H7 (cell line): ENCODE measurements around the gene ZNF774. TPM values are rescaled to one million over a fixed set of nuclear protein-coding genes. Genes with fewer than 3 reads are reported as not detected.

Experiments
- DNase-seq: peaks from one replicate; pipeline ENCODE4 v3.0.0; 2012
- H3K27me3 ChIP-seq: 2 replicates; pipeline ENCODE4 v1.6.0; 2011; ENCODE audit warnings: mild to moderate bottlenecking, low read length; ENCODE audit not compliant: control insufficient read depth, insufficient read depth
- H3K36me3 ChIP-seq: replicated peaks from 2 replicates; pipeline ENCODE4 v1.5.1; 2011; ENCODE audit warnings: low read length; ENCODE audit not compliant: control insufficient read depth, insufficient read depth
- H3K4me3 ChIP-seq: 2 replicates; pipeline ENCODE4 v1.5.1; 2011; ENCODE audit warnings: low read depth, mild to moderate bottlenecking, control low read depth, low read length, moderate library complexity; ENCODE audit not compliant: insufficient read depth
- total RNA-seq: library from RNA; depleted of rRNA; stranded (reverse); fragments of >200 nt; shearing (Covaris generic); gene quantifications from 2 replicates; pipeline ENCODE4 v1.2.3, GENCODE V29; 2014

ZNF774 gene
- total RNA-seq, 1 experiment from 2014 or later = 0.73 TPM

GRCh38 chr15:90360746-90361145, 8.7 kb downstream of the ZNF774 start:
- Histone ChIP-seq H3K36me3 (no peaks in the 10 kb centered on the region), H3K27me3 (no peaks in the 10 kb centered on the region), H3K4me3 (no peak overlapping the region)
- DNase-seq = no peak

GRCh38 chr15:90362936-90363212, 10.8 kb downstream of the ZNF774 start:
- Histone ChIP-seq H3K36me3 (no peaks in the 10 kb centered on the region), H3K27me3 (no peaks in the 10 kb centered on the region), H3K4me3 (no peak overlapping the region)
- DNase-seq = no peak

- Histone ChIP-seq H3K4me3 (no peak overlapping the region), H3K36me3 (no peaks in the 10 kb centered on the region), H3K27me3 (no peaks in the 10 kb centered on the region)
- no peak for DNase-seq
Observed at GRCh38 chr15:90364251-90364650, 12.2 kb downstream of the ZNF774 start.

DNA sequence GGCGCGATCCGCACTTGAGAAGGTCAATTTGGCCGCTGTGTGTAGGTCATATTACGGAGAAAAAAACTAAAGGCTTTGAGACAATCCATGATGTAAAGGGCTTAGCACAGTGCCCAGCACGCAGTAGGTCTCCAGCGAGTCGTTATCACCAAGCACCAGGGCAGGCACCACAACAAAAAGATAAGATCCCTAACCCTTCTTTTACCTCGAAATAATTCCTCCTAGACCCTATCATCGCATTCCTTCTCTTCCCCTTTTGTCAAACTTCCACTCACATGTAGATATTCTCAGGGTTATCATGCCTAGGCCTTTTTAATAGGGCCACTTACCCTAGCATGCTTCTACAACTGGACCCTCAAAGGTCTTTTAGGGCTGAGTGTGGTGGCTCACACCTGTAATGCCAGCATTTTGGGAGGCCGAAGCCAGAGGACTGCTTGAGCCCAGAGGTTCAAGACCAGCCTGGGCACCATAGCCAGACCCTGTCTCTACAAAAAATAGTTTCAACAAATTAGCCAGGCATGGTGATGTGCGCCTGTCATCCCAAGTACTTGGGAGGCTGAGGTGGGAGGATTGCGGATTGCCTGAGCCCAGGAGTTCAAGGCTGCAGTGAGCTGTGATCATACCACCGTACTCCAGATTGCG, 13.5 kb downstream of the ZNF774 start:
- Histone ChIP-seq H3K4me3 (no peak overlapping the region), H3K27me3 (no peaks in the 10 kb centered on the region), H3K36me3 (no peaks in the 10 kb centered on the region)
- DNase-seq = no peak

DNA sequence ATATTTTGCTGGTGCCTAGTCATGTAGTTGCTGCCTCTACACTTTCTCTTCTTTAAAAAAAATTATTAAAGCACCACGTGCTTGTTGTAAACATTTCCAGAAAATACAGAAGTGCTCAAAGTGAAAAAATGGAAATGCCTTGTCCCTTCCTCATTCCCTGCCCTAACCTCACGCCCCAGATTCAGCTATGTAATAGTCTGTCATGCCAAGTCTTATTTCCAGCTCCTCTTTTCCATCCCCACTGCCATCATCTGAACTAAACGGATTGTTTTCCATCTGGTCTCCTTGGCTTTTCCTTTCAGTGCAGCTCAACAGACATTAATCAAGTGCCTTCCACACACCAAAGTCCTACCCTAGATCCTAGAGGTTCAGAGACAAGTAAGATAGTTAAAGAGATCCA, 15.5 kb downstream of the ZNF774 start:
- no peaks in the 10 kb centered on the region for H3K27me3 ChIP-seq
- H3K4me3 ChIP-seq = no peak overlapping the region
- no peak for DNase-seq
- H3K36me3 ChIP-seq = no peaks in the 10 kb centered on the region

- no peak overlapping the region for H3K4me3 ChIP-seq
Observed at GRCh38 chr15:90375071-90375470, 23.0 kb downstream of the ZNF774 start.

DNA sequence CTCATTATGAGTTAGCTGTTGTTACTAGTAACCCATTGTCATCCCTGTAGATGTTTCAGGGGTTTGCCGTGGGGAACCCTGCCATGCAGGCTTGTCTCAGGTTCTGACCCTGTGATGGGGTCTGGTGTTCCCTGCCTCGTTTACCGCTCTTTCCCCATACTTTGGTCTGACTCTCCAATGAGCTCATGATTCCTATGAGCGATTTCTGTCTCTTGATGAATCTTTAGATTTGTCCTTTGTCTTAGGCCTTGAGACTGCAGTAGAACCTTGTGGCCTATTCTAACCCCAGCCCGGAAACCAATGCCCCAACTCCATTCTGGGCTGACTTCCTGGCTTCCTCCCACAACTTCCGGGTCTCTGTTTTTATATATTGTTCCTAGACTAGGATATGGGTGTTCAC, 24.7 kb downstream of the ZNF774 start:
- H3K36me3 ChIP-seq = no peaks in the 10 kb centered on the region
- no peak overlapping the region for H3K4me3 ChIP-seq
- no peaks in the 10 kb centered on the region for H3K27me3 ChIP-seq
- DNase-seq = no peak

More at GRCh38 chr15:90375071-90375470, 23.0 kb downstream of the ZNF774 start:
- Histone ChIP-seq H3K36me3 (no peaks in the 10 kb centered on the region), H3K27me3 (no peaks in the 10 kb centered on the region)
- DNase-seq = no peak

DNA sequence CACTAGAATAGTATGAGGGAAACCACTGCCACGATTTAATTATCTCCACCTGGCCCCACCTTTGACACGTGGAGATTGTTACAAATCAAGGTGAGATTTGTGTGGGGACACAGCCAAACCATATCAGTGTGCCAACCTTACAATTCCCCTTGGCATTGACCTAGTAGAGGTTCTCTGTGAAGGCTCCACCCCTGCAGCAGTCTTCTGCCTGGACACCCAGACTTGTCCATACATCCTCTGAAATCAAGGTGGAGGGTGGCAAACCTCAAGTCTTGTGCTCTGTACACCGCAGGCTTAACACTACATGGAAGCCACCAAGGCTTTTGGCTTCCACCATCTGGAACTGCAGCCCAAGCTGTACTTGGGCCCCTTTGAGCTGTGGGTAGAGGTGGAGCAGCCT, 27.2 kb downstream of the ZNF774 start:
- Histone ChIP-seq H3K27me3 (no peaks in the 10 kb centered on the region), H3K4me3 (no peak overlapping the region), H3K36me3 (no peaks in the 10 kb centered on the region)
- no peak for DNase-seq

GRCh38 chr15:90381515-90381914, 29.4 kb downstream of the ZNF774 start:
- Histone ChIP-seq H3K4me3 (no peak overlapping the region), H3K36me3 (no peaks in the 10 kb centered on the region), H3K27me3 (no peaks in the 10 kb centered on the region)
- DNase-seq = no peak

DNA sequence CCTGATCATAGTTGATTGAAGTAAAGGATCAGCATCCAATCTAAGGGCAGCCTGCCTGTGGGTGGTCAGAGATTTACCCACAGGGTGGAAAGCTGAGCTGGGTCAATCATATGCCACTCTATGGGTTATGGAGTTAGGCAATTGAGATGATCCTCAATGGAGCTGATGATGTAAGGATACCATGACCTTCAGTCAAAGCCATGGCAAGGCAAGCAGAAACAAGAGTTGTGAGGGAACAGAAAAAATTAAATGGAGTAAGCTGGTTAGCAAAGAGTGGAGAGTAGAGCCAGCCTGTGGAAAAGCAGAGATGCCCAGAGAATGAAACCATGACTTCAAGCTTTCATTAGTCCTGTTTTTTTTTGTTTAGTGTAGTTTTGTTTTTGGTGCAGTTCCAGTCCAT, 30.2 kb downstream of the ZNF774 start:
- no peak for DNase-seq
- H3K36me3 ChIP-seq = no peaks in the 10 kb centered on the region
- H3K4me3 ChIP-seq = no peak overlapping the region
- no peaks in the 10 kb centered on the region for H3K27me3 ChIP-seq

DNA sequence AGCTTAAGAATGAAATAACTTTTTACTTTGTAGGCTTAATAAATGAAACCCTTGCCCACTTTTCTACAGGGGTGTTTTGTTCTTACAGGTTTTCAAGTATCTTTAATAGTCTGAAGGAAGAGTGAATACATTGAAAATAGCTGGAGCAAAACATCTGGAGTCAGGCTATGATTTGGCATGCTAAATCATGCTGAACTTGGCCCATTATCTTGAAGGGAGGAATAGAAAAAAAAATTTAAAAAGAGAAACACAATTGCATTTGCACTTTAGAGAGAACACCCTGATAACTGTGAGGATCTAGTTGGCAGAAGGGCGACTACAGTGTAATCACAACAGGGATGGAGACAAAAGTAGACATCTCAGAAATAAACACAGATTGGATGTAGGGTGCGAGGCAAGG, 34.1 kb downstream of the ZNF774 start:
- H3K36me3 ChIP-seq = no peaks in the 10 kb centered on the region; the same call in none of the 2 replicates
- no peak overlapping the region for H3K4me3 ChIP-seq
- no peak for DNase-seq
- H3K27me3 ChIP-seq = no peaks in the 10 kb centered on the region

DNA sequence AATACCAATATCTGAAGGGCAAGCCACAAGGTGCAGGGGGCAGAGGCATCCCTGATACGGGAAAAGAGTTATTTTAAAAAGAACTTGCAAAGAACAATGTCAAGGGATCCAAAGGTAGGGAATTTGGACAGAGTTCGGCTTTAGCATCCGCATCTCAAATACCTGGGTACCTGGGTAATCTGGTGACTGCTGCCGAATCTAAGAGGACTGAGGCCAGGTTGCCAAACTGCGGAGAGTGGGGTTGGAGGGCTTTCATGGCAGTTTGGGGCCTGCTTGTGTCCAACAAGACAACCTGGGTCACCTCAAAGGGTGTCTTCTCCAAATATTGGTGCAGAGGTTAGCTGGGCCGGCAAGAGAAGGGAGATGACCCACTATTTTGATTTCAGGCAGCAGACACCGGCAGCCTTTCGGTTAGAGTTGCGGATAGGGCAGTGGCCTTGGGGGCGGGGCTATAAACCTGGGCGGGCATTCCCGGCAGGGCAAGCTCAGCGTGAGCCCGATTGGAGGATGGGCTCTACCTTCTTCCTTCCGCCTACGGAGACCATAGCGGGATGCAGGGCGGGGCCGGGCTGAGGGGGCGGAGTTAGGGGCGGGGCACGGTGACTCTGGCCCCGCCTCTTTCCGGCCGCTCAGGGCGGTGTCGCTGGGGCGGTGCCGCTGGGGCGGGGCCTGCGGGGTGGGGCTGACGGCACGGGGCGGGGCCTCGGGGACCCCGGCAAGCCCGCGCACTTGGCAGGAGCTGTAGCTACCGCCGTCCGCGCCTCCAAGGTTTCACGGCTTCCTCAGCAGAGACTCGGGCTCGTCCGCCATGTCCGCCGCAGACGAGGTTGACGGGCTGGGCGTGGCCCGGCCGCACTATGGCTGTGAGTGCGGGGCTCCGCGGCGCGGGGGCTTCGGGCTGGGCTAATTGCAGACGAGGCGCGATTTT, 35.7 kb downstream of the ZNF774 start, which contains the start of gene IQGAP1:
Gene IQGAP1, plus strand, starts transcription at position 709 of the 928 bp plus-strand sequence. Its CDS starts 100 bp downstream, at position 809.
- Histone ChIP-seq H3K36me3 (no peaks in the 10 kb centered on the region; the same call in none of the 2 replicates), H3K27me3 (no peaks in the 10 kb centered on the region), H3K4me3 (peak within 1 kb of the TSS; percentile 91)
- DNase-seq = peak; percentile 98

DNA sequence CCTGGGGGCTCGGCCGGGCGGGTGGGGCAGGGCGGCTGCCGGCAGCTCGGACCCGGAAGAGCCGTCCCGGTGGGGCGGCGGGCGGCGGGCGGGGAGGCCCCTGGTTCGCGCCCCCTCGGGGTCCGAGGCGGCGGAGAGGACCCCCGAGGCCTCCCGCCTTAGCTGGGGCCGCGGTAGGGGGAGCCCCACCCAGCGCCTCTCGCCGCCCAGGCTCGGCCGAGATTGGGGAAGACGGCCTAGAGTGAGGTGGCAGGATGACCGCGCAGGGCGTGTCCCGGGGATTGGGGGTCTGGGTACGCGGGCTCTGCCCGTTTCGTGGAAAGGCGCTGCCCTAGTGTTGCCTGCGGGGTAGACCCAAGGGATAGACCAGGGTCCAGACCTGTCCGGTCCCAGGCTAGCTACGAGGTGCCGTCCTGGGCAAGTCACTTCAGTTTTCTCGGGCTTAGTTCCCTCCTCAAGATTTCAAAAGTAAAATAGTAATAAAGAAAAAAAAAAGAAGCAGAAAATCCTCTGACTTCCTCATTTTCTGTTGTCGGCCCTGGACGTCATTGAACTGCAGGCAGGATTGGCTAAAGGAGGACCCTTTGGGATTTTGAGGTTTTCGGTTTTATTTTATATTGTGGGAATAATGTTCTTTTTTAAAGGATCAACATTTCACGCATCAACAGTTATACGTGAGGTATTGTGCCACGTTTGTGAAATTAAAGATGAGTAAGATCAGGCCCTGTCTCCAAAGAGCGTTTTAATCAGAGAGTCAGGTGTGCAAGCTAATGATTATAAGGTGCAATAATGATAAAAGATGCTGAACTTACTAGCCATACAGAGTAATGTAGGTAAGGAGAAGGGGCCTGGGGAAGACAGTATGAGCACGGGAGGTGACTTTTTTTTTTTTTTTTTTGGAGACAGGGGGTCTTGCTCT, 36.6 kb downstream of the ZNF774 start:
- H3K27me3 ChIP-seq = no peaks in the 10 kb centered on the region
- H3K36me3 ChIP-seq = no peaks in the 10 kb centered on the region; the same call in none of the 2 replicates
- peak; percentile 77 for DNase-seq
- H3K4me3 ChIP-seq = peak overlapping the region; percentile 91

- H3K27me3 ChIP-seq = no peaks in the 10 kb centered on the region
- no peak overlapping the region; the same call in 1 of the 2 replicates for H3K4me3 ChIP-seq
- no peaks in the 10 kb centered on the region; the same call in none of the 2 replicates for H3K36me3 ChIP-seq
- DNase-seq = no peak
Observed at GRCh38 chr15:90389513-90389912, 37.4 kb downstream of the ZNF774 start.
